Body of pancreas (tissue), 4 donors: ENCODE data around the gene AKNAD1. TPM values are rescaled to one million over a fixed set of nuclear protein-coding genes. Genes with fewer than 3 reads are reported as not detected.

ENCODE experiments used
- ATAC-seq: fragments of 150-250 bp; one replicate; pipeline ENCODE4 v1.9.1; 2016
- DNase-seq, 4 donors: peaks; one replicate each; pipeline ENCODE4 v3.0.0-alpha.2; 2019
- H3K27ac ChIP-seq, 4 donors: fragments of 200-600 bp; sonication (generic); 1 replicate in 3 of 4; 2 replicates in 1 of 4; pipeline versions ENCODE4 v1.5.1 to v1.6.1; 2016 to 2019; ENCODE audit warnings: mild to moderate bottlenecking in 1 of 4, mixed read lengths in 1 of 4, moderate library complexity in 1 of 4
- H3K27me3 ChIP-seq, 2 donors: fragments of 200-600 bp; sonication (generic); one replicate each; pipeline ENCODE4 v1.6.0; 2016; ENCODE audit warnings: mild to moderate bottlenecking in 1 of 2
- H3K36me3 ChIP-seq, 2 donors: fragments of 200-600 bp; sonication (generic); replicated peaks in 1 of 2; 2 replicates each; pipeline ENCODE4 v1.5.1; 2016; ENCODE audit warnings: low read depth in 2 of 2; ENCODE audit not compliant: insufficient read depth in 1 of 2
- H3K4me1 ChIP-seq: fragments of 200-600 bp; sonication (generic); one replicate; pipeline ENCODE4 v1.6.0; 2016
- H3K4me3 ChIP-seq, 2 donors: fragments of 200-600 bp; sonication (generic); 1 replicate in 1 of 2; 2 replicates in 1 of 2; pipeline ENCODE4 v1.5.1; 2016 to 2019
- H3K9me3 ChIP-seq, 3 donors: fragments of 200-600 bp; sonication (generic); 1 replicate in 2 of 3; 2 replicates in 1 of 3; pipeline ENCODE4 v1.5.1; 2016
- CTCF ChIP-seq, 7 experiments: fragments of 450-650 bp in 4 of 7; fragments of 200-600 bp in 3 of 7; sonication (generic) in 3 of 7; IDR thresholded peaks; one replicate each; pipeline ENCODE4 v1.5.1; 2016 to 2019; ENCODE audit warnings: antibody characterized with exemption in 7 of 7
- POLR2A ChIP-seq, 3 donors: fragments of 450-650 bp; IDR thresholded peaks; one replicate each; pipeline ENCODE4 v1.6.1; 2016; ENCODE audit warnings: antibody characterized with exemption in 3 of 3, mild to moderate bottlenecking in 2 of 3
- WGBS, 2 donors: methylation state at CpG; one replicate each; pipeline ENCODE4 v1.1.5; 2017; 5-methylcytosine and 5-hydroxymethylcytosine counted together
- intact Hi-C: fragments of 100-400 bp; cut with DNase I; formaldehyde crosslinking; loops from one replicate; pipeline ENCODE4 v1.15.1; 2023
- total RNA-seq, 2 donors: library from RNA; depleted of rRNA; stranded (reverse); fragments of >200 nt; gene quantifications; one replicate each; pipeline ENCODE4 v1.1.0, GENCODE V29; 2016

Gene AKNAD1
- not detected for total RNA-seq

- Histone ChIP-seq H3K27me3 (no peaks in the 10 kb centered on the region), H3K27ac (no peak within 1 kb of the TSS), H3K4me3 (no peak within 1 kb of the TSS), H3K36me3 (no peaks in the 10 kb centered on the region), H3K9me3 (no peaks in the 10 kb centered on the region), H3K4me1 (no peaks in the 10 kb centered on the region)
- intact Hi-C loops, result no loop called here
- ATAC-seq (no peak), DNase-seq (no peak)
- WGBS, 2 donors, result 19 to 27% methylated on average over 1 of the region's 1 CpG
- TF ChIP-seq POLR2A (IDR thresholded peaks at IDR 0.05), result no peak
- no peak for TF ChIP-seq CTCF (IDR thresholded peaks at IDR 0.05)
Measured at GRCh38 chr1:108856994-108857393, at the start of gene AKNAD1. Gene AKNAD1 (minus strand): TSS chr1:108857094. CDS start chr1:108852664, 4,430 bp downstream.

GRCh38 chr1:108901106-108901505, 44.2 kb upstream of the AKNAD1 start:
- Histone ChIP-seq H3K4me1 (no peaks in the 10 kb centered on the region), H3K27me3 (no peaks in the 10 kb centered on the region), H3K36me3 (no peaks in the 10 kb centered on the region), H3K27ac (no peak overlapping the region), H3K9me3 (no peaks in the 10 kb centered on the region), H3K4me3 (no peak overlapping the region)
- intact Hi-C loops, result no loop called here
- no peak for DNase-seq
- ATAC-seq, result no peak
- WGBS, 2 donors, result 88 to 92% methylated on average over 3 of the region's 3 CpGs
- TF ChIP-seq POLR2A (IDR thresholded peaks at IDR 0.05), result no peak
- TF ChIP-seq CTCF (IDR thresholded peaks at IDR 0.05), result no peak

GRCh38 chr1:108897865-108898720, 41.2 kb upstream of the AKNAD1 start:
- Histone ChIP-seq H3K36me3 (no peaks in the 10 kb centered on the region), H3K27me3 (no peaks in the 10 kb centered on the region), H3K4me3 (no peak overlapping the region), H3K27ac (no peak overlapping the region), H3K4me1 (no peaks in the 10 kb centered on the region), H3K9me3 (no peaks in the 10 kb centered on the region)
- ATAC-seq (peak; percentile 65), DNase-seq (peak in 3 of 4 donors; percentile 32 to 59 (median 39))
- intact Hi-C loops, result loop anchor here (5.0 to 10.0 kb wide), 2 partner anchors 71 to 383 kb away; no protein-coding TSS in a partner anchor
- peak; percentile 45 to 84 (median 67) for TF ChIP-seq CTCF (IDR thresholded peaks at IDR 0.05)
- no peak for TF ChIP-seq POLR2A (IDR thresholded peaks at IDR 0.05)
- 54 to 63% methylated on average over 8 of the region's 8 CpGs for WGBS, 2 donors

- Histone ChIP-seq H3K36me3 (no peaks in the 10 kb centered on the region), H3K4me3 (no peak overlapping the region), H3K9me3 (no peaks in the 10 kb centered on the region), H3K4me1 (no peaks in the 10 kb centered on the region), H3K27ac (no peak overlapping the region), H3K27me3 (no peaks in the 10 kb centered on the region)
- 64 to 68% methylated on average over 10 of the region's 10 CpGs for WGBS, 2 donors
- DNase-seq (no peak), ATAC-seq (no peak)
- TF ChIP-seq CTCF (IDR thresholded peaks at IDR 0.05) (no peak), POLR2A (IDR thresholded peaks at IDR 0.05) (no peak)
- intact Hi-C loops, result loop anchor here (5.0 to 10.0 kb wide), 2 partner anchors 69 to 382 kb away; no protein-coding TSS in a partner anchor
Measured at GRCh38 chr1:108896146-108897145, 39.6 kb upstream of the AKNAD1 start.
